Stimulated activated CD4-positive, alpha-beta T cell treated with anti-CD3 and anti-CD28 coated beads, TNF-alpha, amount 100 ng/mL, for 24 hours (primary cell): ENCODE data around the gene RETREG3.
"Not testable (repeated sequence)": the region's sequence is repeated elsewhere in the genome, so short reads cannot be mapped to it uniquely, and the experiment has no call there.

Experiments
- DNase-seq, 3 experiments: peaks; one replicate each; pipeline ENCODE4 v3.0.0-alpha.2; 2020; ENCODE audit warnings: low read depth in 3 of 3

The RETREG3 gene

GRCh38 chr17:42573095-42573494, 36.1 kb downstream of the RETREG3 start:
- no peak for DNase-seq

- no peak for DNase-seq
Measured at GRCh38 chr17:42571435-42572225, 37.5 kb downstream of the RETREG3 start.

DNA sequence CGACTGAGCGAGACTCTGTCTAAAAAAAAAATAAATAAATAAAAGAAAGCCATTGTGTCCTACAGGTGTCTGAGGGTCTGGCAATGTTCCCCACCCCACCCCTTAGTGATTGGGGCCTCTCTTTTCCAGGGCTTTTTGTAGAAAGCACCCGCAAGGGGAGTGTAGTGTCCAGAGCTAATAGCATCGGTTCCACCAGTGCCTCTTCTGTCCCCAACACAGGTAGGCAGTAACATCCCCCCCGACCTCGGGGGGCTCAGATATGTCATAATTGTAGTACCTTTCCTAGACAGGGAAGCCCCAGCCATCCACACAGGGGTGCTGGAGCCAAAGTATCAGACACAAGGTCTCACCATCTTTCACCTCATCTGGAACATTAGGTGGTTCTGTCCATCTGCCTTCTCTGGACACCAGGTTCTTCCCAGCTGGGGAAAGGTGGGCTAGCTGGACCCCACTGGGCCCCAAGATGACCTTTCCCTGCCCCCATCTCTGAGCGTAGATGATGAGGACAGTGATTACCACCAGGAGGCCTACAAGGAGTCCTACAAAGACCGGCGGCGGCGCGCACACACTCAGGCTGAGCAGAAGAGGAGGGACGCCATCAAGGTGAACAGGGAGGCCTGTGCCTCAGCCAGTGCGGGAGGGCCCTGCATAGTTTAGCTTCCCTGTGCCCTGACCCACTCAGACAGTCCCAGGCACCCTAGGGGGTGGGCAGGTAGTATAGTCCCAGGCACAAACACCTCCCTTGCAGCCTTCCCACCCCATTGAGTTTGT, 40.6 kb downstream of the RETREG3 start:
- DNase-seq, result no peak

DNA sequence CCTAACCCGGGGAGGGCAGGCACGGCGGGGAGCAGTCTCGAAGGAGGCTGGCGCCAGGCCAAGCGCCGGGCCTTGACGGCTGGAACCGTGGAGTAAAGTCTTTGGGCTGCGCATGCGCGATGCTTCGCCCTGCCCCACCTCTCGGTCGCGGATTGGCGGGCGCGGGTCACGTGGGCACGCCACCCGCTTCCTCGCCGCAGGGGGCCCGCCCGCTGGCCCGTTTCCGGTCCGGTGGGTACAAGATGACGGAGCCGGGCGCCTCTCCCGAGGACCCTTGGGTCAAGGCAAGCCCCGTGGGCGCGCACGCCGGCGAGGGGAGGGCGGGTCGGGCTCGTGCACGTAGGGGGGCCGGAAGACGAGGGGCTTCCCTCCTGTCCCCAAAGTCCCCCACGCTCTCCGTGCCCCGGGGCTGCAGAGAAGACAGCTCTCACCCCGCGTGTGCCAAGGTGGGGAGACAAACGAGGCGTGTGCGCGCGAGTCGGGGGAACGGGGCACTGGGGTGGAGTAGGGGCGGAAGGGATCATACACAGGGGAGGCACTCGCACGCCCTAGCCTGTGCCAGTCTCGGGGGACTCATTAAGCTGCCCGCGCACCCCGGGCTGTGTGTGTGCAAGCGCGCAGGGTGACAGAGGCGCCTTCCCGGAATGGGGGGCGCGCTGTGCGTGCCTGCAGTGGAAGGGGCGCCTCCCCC, 42.1 kb downstream of the RETREG3 start, which contains the start of gene MLX:
Gene MLX, plus strand, starts transcription at position 218 of the 691 bp plus-strand sequence. Its CDS starts 25 bp downstream, at position 243.
- peak; percentile 81 to 91 (median 86) for DNase-seq

GRCh38 chr17:42566215-42566882, 42.8 kb downstream of the RETREG3 start:
- no peak for DNase-seq

- no peak for DNase-seq
Measured at GRCh38 chr17:42565523-42566214, 43.5 kb downstream of the RETREG3 start.

- DNase-seq, result no peak
Measured at GRCh38 chr17:42564815-42565522, 44.2 kb downstream of the RETREG3 start.

GRCh38 chr17:42563950-42564349, 45.2 kb downstream of the RETREG3 start:
- DNase-seq, result no peak

GRCh38 chr17:42563543-42563942, 45.6 kb downstream of the RETREG3 start:
- no peak for DNase-seq

DNA sequence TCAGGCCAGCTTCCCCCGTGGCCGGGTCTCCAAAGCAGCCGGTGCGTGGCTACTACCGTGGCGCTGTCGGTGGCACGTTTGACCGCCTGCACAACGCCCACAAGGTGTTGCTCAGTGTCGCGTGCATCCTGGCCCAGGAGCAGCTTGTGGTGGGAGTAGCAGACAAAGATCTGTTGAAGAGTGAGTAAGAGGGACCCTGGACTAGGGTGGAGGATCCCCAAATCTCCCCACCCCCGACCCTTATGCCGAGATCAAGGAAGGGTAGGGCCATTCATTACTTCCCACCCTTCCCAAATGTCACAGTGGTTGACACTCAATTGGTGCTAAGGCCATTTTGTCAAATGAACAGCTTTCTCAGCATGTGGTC, 46.0 kb downstream of the RETREG3 start:
- DNase-seq, result no peak

DNA sequence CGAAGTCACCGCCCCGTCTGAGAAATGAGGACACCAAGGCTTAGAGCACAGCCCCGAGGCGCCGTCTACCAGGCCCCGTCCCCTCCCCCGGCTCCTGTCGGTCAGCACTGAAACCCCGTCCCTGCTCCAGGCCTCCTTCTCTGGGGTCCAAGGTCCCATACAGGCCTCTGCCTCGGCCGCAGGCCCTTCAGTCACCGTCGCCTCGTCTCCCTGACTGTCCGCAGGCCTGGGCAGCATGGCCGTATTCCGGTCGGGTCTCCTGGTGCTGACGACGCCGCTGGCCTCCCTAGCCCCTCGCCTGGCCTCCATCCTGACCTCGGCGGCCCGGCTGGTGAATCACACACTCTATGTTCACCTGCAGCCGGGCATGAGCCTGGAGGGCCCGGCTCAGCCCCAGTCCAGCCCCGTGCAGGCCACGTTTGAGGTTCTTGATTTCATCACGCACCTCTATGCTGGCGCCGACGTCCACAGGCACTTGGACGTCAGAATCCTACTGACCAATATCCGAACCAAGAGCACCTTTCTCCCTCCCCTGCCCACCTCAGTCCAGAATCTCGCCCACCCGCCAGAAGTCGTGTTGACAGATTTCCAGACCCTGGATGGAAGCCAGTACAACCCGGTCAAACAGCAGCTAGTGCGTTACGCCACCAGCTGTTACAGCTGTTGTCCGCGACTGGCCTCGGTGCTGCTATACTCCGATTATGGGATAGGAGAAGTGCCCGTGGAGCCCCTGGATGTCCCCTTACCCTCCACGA, 46.6 kb downstream of the RETREG3 start:
- no peak for DNase-seq

- DNase-seq, result peak; percentile 86 to 92 (median 89)
Measured at GRCh38 chr17:42561897-42562387, 47.2 kb downstream of the RETREG3 start, which contains the start of gene COASY. TSS of gene COASY (plus strand) at chr17:42562148. CDS start at chr17:42562623, 475 bp downstream.

GRCh38 chr17:42560246-42560645, 48.9 kb downstream of the RETREG3 start:
- DNase-seq, result no peak

GRCh38 chr17:42559075-42559474, 50.1 kb downstream of the RETREG3 start:
- no peak for DNase-seq

- not testable (repeated sequence) for DNase-seq
Measured at GRCh38 chr17:42555961-42556617, 53.1 kb downstream of the RETREG3 start.

GRCh38 chr17:42555122-42555622, 54.0 kb downstream of the RETREG3 start:
- no peak for DNase-seq

DNA sequence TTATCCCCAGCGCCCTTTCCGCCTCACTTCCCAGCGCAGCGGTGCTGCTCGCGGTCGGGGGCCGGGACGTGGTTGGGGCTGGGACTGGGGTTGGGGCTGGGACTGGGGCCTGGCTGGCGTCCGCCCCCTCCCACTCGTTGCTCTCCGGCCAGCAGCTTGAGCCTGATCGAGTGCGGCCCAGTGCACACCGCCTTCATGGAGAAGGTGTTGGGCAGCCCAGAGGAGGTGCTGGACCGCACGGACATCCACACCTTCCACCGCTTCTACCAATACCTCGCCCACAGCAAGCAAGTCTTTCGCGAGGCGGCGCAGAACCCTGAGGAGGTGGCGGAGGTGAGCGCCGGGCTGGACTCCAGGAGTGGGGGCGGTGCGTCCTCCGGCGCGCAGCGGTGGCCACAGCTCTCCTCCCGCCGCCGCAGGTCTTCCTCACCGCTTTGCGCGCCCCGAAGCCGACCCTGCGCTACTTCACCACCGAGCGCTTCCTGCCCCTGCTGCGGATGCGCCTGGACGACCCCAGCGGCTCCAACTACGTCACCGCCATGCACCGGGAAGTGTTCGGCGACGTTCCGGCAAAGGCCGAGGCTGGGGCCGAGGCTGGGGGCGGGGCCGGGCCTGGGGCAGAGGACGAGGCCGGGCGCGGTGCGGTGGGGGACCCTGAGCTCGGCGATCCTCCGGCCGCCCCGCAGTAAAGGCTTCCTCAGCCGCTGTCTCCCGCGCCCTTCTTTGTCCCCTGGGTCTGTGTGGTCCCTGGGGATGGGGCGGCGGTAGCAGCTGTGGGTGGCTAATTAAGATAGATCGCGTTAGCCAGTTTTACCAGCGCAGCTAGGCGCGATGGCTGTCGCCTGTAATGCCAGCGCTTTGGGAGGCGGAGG, 54.7 kb downstream of the RETREG3 start:
- peak; percentile 46 to 79 (median 54) for DNase-seq

DNA sequence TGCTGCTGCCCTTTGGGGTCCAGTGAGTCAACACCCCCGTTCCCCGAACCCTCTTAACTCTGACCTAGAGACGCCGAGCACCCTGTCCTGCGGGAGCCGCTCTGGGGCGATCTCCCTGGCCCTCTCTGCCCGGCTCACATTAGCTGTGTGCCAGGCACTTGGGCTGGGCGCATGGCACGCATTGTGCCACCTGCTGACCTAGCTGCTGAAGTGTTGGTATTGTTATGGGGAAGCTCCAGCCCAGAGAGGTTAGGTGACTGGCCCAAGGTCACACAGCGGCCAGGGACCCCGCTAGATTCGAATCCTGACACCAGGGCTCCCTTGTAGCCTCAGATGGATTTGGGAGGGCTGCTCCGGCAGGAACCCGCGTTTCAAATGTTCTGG, 55.3 kb downstream of the RETREG3 start:
- DNase-seq, result no peak
